ENCODE measurements around the gene NRARP.

DNA sequence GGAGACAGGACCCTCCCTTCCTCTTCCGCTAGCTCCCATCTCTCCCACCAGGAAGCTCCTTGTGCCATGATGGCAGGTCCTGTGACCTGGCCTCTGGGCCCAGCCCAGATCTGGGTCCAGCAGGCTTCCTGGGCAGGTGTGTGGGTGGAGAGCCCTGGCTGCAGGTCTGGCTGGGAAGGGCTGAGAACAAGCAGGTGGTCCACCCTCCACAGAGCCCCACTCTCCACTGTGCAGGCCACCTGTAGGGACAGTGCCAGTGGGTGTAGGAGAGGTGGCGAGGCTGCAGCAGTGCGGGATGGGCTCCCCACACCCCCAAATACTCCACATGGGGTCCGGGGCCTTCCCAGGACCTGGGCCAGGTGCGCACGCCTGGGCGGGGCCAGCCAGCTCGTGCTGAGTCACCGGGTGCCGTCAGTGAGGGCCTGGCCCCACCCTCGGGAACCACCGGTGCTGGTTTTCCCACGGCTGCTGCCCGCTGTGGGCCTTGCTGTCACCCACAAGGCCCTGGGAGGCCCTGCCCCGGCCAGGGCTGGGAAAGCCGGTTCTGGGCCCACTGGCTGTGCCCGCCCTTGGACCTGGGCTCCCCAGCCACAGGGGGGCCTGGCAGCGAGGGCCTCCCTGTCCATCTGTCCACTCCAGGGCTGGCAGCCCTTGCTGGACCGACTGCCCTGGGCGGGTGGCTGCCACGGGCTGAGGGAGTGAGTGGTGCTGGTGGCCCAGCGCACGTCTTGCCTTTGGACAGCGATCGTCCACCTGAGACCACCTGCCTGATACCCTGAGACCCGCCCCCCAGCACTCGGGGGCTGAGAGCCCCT is 9.3 kb upstream of the NRARP start:
- TF ChIP-seq CREB1 (IDR thresholded peaks at IDR 0.05; ENCODE audit: low read depth): no peak
- peak; percentile 94 for TF ChIP-seq EP300 (IDR thresholded peaks at IDR 0.05; ENCODE audit: borderline replicate concordance)
- peak; percentile 54 for TF ChIP-seq TEAD4 (IDR thresholded peaks at IDR 0.05)
- TF ChIP-seq TAF1 (IDR thresholded peaks at IDR 0.05; ENCODE audit: low read depth): no peak
- TF ChIP-seq RAD21 (IDR thresholded peaks at IDR 0.05; ENCODE audit: low read depth): no peak
- no peak; the same call in 1 of the 2 replicates for TF ChIP-seq MAX (IDR thresholded peaks at IDR 0.05)
- TF ChIP-seq REST (IDR thresholded peaks at IDR 0.05; ENCODE audit: low read depth): no peak
- peak; percentile 19; the same call in 1 of the 2 replicates for TF ChIP-seq CEBPB (IDR thresholded peaks at IDR 0.05)
- TF ChIP-seq TCF12 (IDR thresholded peaks at IDR 0.05; ENCODE audit: low read depth): peak; percentile 97
